Neuron (in vitro differentiated cells): ENCODE data around the gene RNU1-2.
"Not testable (repeated sequence)": the region's sequence is repeated elsewhere in the genome, so short reads cannot be mapped to it uniquely, and the experiment has no call there.

Experiments
- H2AFZ ChIP-seq: one replicate; pipeline ENCODE4 v1.6.1; 2013; ENCODE audit warnings: low read depth, mild to moderate bottlenecking, inconsistent platforms, low read length, moderate library complexity
- H3K27me3 ChIP-seq: one replicate; pipeline ENCODE4 v1.6.1; 2013; ENCODE audit warnings: low read length; ENCODE audit not compliant: insufficient read depth
- H3K36me3 ChIP-seq: one replicate; pipeline ENCODE4 v1.6.1; 2013; ENCODE audit warnings: low read length; ENCODE audit not compliant: insufficient read depth
- H3K4me1 ChIP-seq: one replicate; pipeline ENCODE4 v1.6.1; 2013; ENCODE audit warnings: low read length; ENCODE audit not compliant: insufficient read depth
- H3K4me3 ChIP-seq: 2 replicates; pipeline ENCODE4 v1.5.1; 2013; ENCODE audit warnings: mild to moderate bottlenecking, low read length, moderate library complexity
- H3K9me3 ChIP-seq: one replicate; pipeline ENCODE4 v1.6.1; 2013; ENCODE audit warnings: low read length

RNU1-2 gene

GRCh38 chr1:16933945-16934344 is 38.2 kb downstream of the RNU1-2 start:
- H3K36me3 ChIP-seq: peaks cover 21% of the 10 kb centered on the region
- not testable (repeated sequence) for H3K4me3 ChIP-seq, H3K9me3 ChIP-seq, H2AFZ ChIP-seq, H3K27me3 ChIP-seq
- peaks cover 10% of the 10 kb centered on the region for H3K4me1 ChIP-seq

- H2AFZ ChIP-seq, H3K9me3 ChIP-seq, H3K27me3 ChIP-seq, H3K4me3 ChIP-seq, H3K4me1 ChIP-seq: not testable (repeated sequence)
- H3K36me3 ChIP-seq: peaks cover 21% of the 10 kb centered on the region
Measured at GRCh38 chr1:16936580-16936979, 40.8 kb downstream of the RNU1-2 start.

- Histone ChIP-seq H3K36me3 (peaks cover 17% of the 10 kb centered on the region), H3K4me1 (no peaks in the 10 kb centered on the region), H3K27me3 (no peaks in the 10 kb centered on the region), H3K4me3 (no peak overlapping the region), H2AFZ (no peak overlapping the region), H3K9me3 (no peaks in the 10 kb centered on the region)
Measured at GRCh38 chr1:16938351-16939321, 42.9 kb downstream of the RNU1-2 start.

GRCh38 chr1:16939386-16940180 is 43.8 kb downstream of the RNU1-2 start:
- H3K4me3 ChIP-seq, H3K4me1 ChIP-seq: not testable (repeated sequence)

GRCh38 chr1:16944038-16944437 is 48.3 kb downstream of the RNU1-2 start:
- H2AFZ ChIP-seq: no peak overlapping the region
- no peaks in the 10 kb centered on the region for H3K9me3 ChIP-seq
- H3K4me3 ChIP-seq: no peak overlapping the region
- peaks cover 8% of the 10 kb centered on the region for H3K36me3 ChIP-seq
- H3K4me1 ChIP-seq: no peaks in the 10 kb centered on the region
- no peaks in the 10 kb centered on the region for H3K27me3 ChIP-seq

More at GRCh38 chr1:16939386-16940180, 43.8 kb downstream of the RNU1-2 start:
- H2AFZ ChIP-seq, H3K27me3 ChIP-seq, H3K9me3 ChIP-seq: not testable (repeated sequence)
- H3K36me3 ChIP-seq: peaks cover 18% of the 10 kb centered on the region

- H3K4me3 ChIP-seq, H3K36me3 ChIP-seq, H3K4me1 ChIP-seq, H2AFZ ChIP-seq, H3K27me3 ChIP-seq, H3K9me3 ChIP-seq: not testable (repeated sequence)
Measured at GRCh38 chr1:16945512-16945911, 49.7 kb downstream of the RNU1-2 start.
